Mesenchymal stem cell (in vitro differentiated cells and primary cell): ENCODE measurements around the gene WDFY1.
"Not testable (repeated sequence)": the region's sequence is repeated elsewhere in the genome, so short reads cannot be mapped to it uniquely, and the experiment has no call there.

ENCODE experiments used
- DNase-seq: peaks from one replicate; pipeline ENCODE4 v3.0.0-alpha.2; 2013
- H2AFZ ChIP-seq: one replicate; pipeline ENCODE4 v1.6.1; 2013; ENCODE audit warnings: low read depth, mild to moderate bottlenecking, control low read depth, inconsistent platforms, low read length, moderate library complexity
- H2AK5ac ChIP-seq: 2 replicates; pipeline ENCODE4 v1.6.1; 2013; ENCODE audit warnings: low read length, moderate library complexity, mild to moderate bottlenecking, inconsistent platforms; ENCODE audit not compliant: severe bottlenecking
- H2BK120ac ChIP-seq: one replicate; pipeline ENCODE4 v1.6.1; 2013; ENCODE audit warnings: low read depth, mild to moderate bottlenecking, inconsistent platforms, low read length, moderate library complexity
- H2BK12ac ChIP-seq, 2 experiments: one replicate each; pipeline ENCODE4 v1.6.1; 2013; ENCODE audit warnings: inconsistent platforms in 2 of 2, low read length in 2 of 2, mild to moderate bottlenecking in 2 of 2, moderate library complexity in 2 of 2, control low read depth in 1 of 2
- H2BK15ac ChIP-seq: one replicate; pipeline ENCODE4 v1.6.1; 2013; ENCODE audit warnings: mild to moderate bottlenecking, low read depth, inconsistent platforms; ENCODE audit not compliant: poor library complexity, severe bottlenecking
- H2BK5ac ChIP-seq: 2 replicates; pipeline ENCODE4 v1.6.1; 2013; ENCODE audit warnings: low read depth, mild to moderate bottlenecking, low read length, control low read depth, inconsistent platforms; ENCODE audit not compliant: poor library complexity, severe bottlenecking
- H3K14ac ChIP-seq, 2 experiments: one replicate each; pipeline ENCODE4 v1.6.1; 2013; ENCODE audit warnings: inconsistent platforms in 2 of 2, low read length in 2 of 2, control low read depth in 1 of 2, mild to moderate bottlenecking in 1 of 2, moderate library complexity in 1 of 2
- H3K18ac ChIP-seq, 2 experiments: one replicate each; pipeline ENCODE4 v1.6.1; 2013; ENCODE audit warnings: inconsistent platforms in 2 of 2, low read length in 2 of 2, control low read depth in 1 of 2, low read depth in 1 of 2, mild to moderate bottlenecking in 1 of 2
- H3K23ac ChIP-seq, 2 experiments: one replicate each; pipeline ENCODE4 v1.6.1; 2013; ENCODE audit warnings: inconsistent platforms in 2 of 2, low read length in 2 of 2, mild to moderate bottlenecking in 2 of 2, moderate library complexity in 2 of 2, control low read depth in 1 of 2
- H3K27ac ChIP-seq: 2 replicates; pipeline ENCODE4 v1.5.1; 2013; ENCODE audit warnings: mild to moderate bottlenecking, moderate library complexity, low read length, control low read depth, inconsistent platforms; ENCODE audit not compliant: poor library complexity, severe bottlenecking
- H3K27me3 ChIP-seq, 2 experiments: 2 replicates each; pipeline versions ENCODE4 v1.6.1 to v1.7.0; 2013; ENCODE audit warnings: low read length in 2 of 2, mild to moderate bottlenecking in 2 of 2, moderate library complexity in 2 of 2, control low read depth in 1 of 2, inconsistent platforms in 1 of 2; ENCODE audit not compliant: control insufficient read depth in 1 of 2, insufficient read depth in 1 of 2
- H3K36me3 ChIP-seq, 2 experiments: 2 replicates each; pipeline versions ENCODE4 v1.6.1 to v1.7.0; 2013; ENCODE audit warnings: low read length in 2 of 2, control low read depth in 1 of 2, inconsistent platforms in 1 of 2, low read depth in 1 of 2, mild to moderate bottlenecking in 1 of 2; ENCODE audit not compliant: insufficient read depth in 2 of 2, control insufficient read depth in 1 of 2
- H3K4ac ChIP-seq, 2 experiments: one replicate each; pipeline ENCODE4 v1.6.1; 2013; ENCODE audit warnings: inconsistent platforms in 2 of 2, low read length in 2 of 2, mild to moderate bottlenecking in 2 of 2, moderate library complexity in 2 of 2, control low read depth in 1 of 2, low read depth in 1 of 2
- H3K4me1 ChIP-seq: 2 replicates; pipeline ENCODE4 v1.6.1; 2013; ENCODE audit warnings: low read depth, low read length, control low read depth; ENCODE audit not compliant: control insufficient read depth, insufficient read depth
- H3K4me2 ChIP-seq: 2 replicates; pipeline ENCODE4 v1.6.1; 2013; ENCODE audit warnings: low read length, mild to moderate bottlenecking, inconsistent platforms; ENCODE audit not compliant: poor library complexity, severe bottlenecking
- H3K4me3 ChIP-seq, 2 experiments: 2 replicates each; pipeline versions ENCODE4 v1.5.1 to v1.7.0; 2013; ENCODE audit warnings: low read length in 2 of 2, mild to moderate bottlenecking in 2 of 2, control low read depth in 1 of 2, low read depth in 1 of 2; ENCODE audit not compliant: insufficient read depth in 1 of 2
- H3K79me1 ChIP-seq: replicated peaks from 2 replicates; pipeline ENCODE4 v1.6.1; 2013; ENCODE audit warnings: mild to moderate bottlenecking, control low read depth, low read length, inconsistent platforms; ENCODE audit not compliant: poor library complexity, severe bottlenecking
- H3K9ac ChIP-seq: 2 replicates; pipeline ENCODE4 v1.7.0; 2013; ENCODE audit warnings: mild to moderate bottlenecking, low read length, moderate library complexity
- H3K9me3 ChIP-seq: 2 replicates; pipeline ENCODE4 v1.7.0; 2013; ENCODE audit warnings: mild to moderate bottlenecking, low read length; ENCODE audit not compliant: control insufficient read depth
- H4K8ac ChIP-seq: one replicate; pipeline ENCODE4 v1.6.1; 2013; ENCODE audit warnings: inconsistent platforms, mild to moderate bottlenecking, low read length, moderate library complexity
- H4K91ac ChIP-seq: one replicate; pipeline ENCODE4 v1.6.1; 2013; ENCODE audit warnings: mild to moderate bottlenecking, low read length, inconsistent platforms
- WGBS: methylation state at CpG from one replicate; pipeline ENCODE4 v1.1.7; 2013; ENCODE audit warnings: mixed read lengths; 5-methylcytosine and 5-hydroxymethylcytosine counted together

The WDFY1 gene

DNA sequence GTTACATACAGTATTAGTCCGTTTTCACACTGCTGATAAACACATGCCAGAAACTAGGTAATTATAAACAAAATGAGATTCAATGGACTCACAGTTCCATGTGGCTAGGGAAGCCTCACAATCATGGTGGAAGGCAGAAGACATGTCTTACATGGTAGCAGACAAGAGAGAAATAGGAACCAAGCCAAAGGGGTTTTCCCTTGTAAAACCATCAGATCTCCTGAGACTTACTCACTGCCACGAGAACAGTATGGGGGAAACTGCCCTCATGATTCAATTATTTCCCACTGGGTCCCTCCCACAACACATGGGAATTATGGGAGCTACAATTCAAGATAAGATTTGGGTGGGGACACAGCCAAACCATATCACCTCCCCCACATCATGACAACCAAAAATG is 5.7 kb downstream of the WDFY1 start:
- H2BK120ac ChIP-seq, H3K14ac ChIP-seq, H2BK5ac ChIP-seq, H3K4ac ChIP-seq, H3K36me3 ChIP-seq, H3K27ac ChIP-seq, H3K4me2 ChIP-seq, H3K23ac ChIP-seq, H2AK5ac ChIP-seq, H2BK12ac ChIP-seq, H2BK15ac ChIP-seq, H3K27me3 ChIP-seq, H4K8ac ChIP-seq, H3K18ac ChIP-seq, H4K91ac ChIP-seq, H2AFZ ChIP-seq, H3K9me3 ChIP-seq, H3K4me3 ChIP-seq, H3K79me1 ChIP-seq, H3K9ac ChIP-seq: not testable (repeated sequence)
- H3K4me1 ChIP-seq: peaks cover 12% of the 10 kb centered on the region
- 82% methylated on average over 2 of the region's 2 CpGs for WGBS
- peak; percentile 53 for DNase-seq

DNA sequence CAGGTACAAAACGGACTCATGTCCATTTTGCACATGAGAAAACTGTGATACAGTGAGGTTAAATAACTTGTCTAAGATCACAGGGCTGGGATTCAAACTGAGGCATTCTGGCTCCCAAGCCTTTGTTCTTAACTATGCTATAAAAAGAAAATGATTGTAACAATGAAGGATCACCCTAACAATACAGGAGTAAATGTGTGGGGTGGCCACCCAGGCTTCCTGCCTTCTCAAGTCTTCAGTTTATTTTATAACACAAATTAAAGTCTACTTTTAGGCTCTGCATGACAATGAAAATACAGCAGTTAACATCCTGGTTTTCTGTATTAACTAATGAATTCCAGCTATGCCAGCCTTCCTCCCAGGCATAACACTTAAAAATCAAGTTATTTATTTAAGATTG is 7.6 kb downstream of the WDFY1 start:
- no peak overlapping the region for H3K23ac ChIP-seq
- H3K36me3 ChIP-seq: peaks cover 0 to 2% of the 10 kb centered on the region in 2 experiments
- no peak overlapping the region for H2BK12ac ChIP-seq
- WGBS: no CpG with 5 or more reads among the region's 1 CpG
- no peak overlapping the region for H2BK120ac ChIP-seq
- no peak overlapping the region for H4K91ac ChIP-seq
- no peak overlapping the region for H2AK5ac ChIP-seq
- H3K4me1 ChIP-seq: peaks cover 14% of the 10 kb centered on the region
- H3K18ac ChIP-seq: no peak overlapping the region
- H2AFZ ChIP-seq: no peak overlapping the region
- H4K8ac ChIP-seq: no peak overlapping the region
- H3K27me3 ChIP-seq: no peaks in the 10 kb centered on the region
- no peak overlapping the region for H3K4ac ChIP-seq
- no peak overlapping the region for H2BK15ac ChIP-seq
- no peak overlapping the region for H3K4me2 ChIP-seq
- no peak for DNase-seq
- H3K27ac ChIP-seq: no peak overlapping the region
- no peak overlapping the region for H3K4me3 ChIP-seq
- H3K9ac ChIP-seq: peak overlapping the region; percentile 14
- H3K9me3 ChIP-seq: peaks cover 3% of the 10 kb centered on the region
- no peak overlapping the region for H2BK5ac ChIP-seq
- H3K79me1 ChIP-seq: peaks cover 8% of the 10 kb centered on the region
- H3K14ac ChIP-seq: no peak overlapping the region

DNA sequence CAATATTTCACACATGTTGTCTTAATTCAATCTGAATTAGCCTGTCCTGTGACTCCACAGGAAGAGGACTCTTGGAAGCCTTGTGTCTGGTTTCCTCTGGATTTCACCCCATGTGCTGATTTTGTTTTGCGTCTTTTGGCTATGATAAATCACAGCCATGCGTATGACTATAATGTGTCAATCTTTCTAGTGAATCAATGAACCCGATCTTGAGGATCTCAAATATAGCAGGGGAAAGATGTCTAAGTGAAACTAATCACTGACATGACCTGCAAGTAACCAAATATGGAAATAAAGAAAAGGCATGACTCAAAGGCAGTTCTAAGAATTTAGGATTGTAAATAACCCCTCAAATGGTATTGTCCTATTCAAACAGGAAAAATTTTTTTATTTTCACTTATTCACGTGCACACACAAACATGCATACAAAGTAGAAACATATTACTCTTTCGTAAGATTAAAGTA is 8.2 kb downstream of the WDFY1 start:
- H2AK5ac ChIP-seq: no peak overlapping the region
- H3K36me3 ChIP-seq: peaks cover 0 to 2% of the 10 kb centered on the region in 2 experiments
- no peak overlapping the region for H4K8ac ChIP-seq
- no peak overlapping the region for H3K4ac ChIP-seq
- no peak overlapping the region for H2BK120ac ChIP-seq
- peaks cover 8% of the 10 kb centered on the region for H3K79me1 ChIP-seq
- no peak for DNase-seq
- H3K4me2 ChIP-seq: no peak overlapping the region
- no peak overlapping the region for H2BK12ac ChIP-seq
- WGBS: 43% methylated on average over 3 of the region's 5 CpGs
- no peak overlapping the region for H2AFZ ChIP-seq
- H2BK5ac ChIP-seq: no peak overlapping the region
- H3K23ac ChIP-seq: no peak overlapping the region
- H2BK15ac ChIP-seq: no peak overlapping the region
- H3K9ac ChIP-seq: peak overlapping the region; percentile 13
- H3K9me3 ChIP-seq: peaks cover 3% of the 10 kb centered on the region
- no peak overlapping the region for H4K91ac ChIP-seq
- H3K4me3 ChIP-seq: no peak overlapping the region
- H3K18ac ChIP-seq: no peak overlapping the region
- no peak overlapping the region for H3K27ac ChIP-seq
- H3K14ac ChIP-seq: no peak overlapping the region
- H3K27me3 ChIP-seq: no peaks in the 10 kb centered on the region
- peaks cover 14% of the 10 kb centered on the region for H3K4me1 ChIP-seq

DNA sequence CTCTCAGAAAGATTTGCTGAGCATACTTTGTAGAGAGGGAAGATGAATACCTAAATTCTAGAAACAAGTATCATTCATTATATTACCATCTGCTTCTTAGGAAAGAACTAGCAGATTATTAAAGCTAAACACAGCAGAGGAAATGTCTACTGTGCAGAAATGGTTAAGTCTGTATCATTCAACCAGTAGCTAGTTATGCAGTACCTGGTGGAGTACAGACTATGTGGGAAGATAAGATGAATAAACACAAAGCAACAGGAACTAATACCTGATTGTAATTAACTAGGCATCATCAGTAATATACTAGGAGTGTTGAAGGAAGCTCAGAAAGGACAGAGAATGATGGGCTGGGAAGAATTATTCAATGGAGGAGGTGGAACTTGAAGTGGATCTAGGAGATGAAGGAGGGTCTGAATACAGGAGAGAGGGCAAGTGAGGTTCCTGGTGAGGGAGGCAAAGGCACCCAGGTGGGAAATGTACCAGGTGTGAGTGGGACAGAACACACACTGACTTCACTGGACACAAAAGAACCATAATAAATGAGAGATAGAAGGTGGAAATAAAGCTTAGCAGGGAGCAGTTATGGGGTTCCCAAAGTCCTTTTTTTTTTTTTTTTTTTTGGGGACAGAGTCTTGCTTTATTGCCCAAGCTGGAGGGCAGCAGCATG is 9.5 kb downstream of the WDFY1 start:
- no peak overlapping the region for H4K8ac ChIP-seq
- no peak overlapping the region for H3K27ac ChIP-seq
- no peak overlapping the region for H3K4me2 ChIP-seq
- no peak for DNase-seq
- H2BK5ac ChIP-seq: no peak overlapping the region
- no peak overlapping the region for H3K4ac ChIP-seq
- no peak overlapping the region for H2AK5ac ChIP-seq
- peaks cover 0 to 2% of the 10 kb centered on the region in 2 experiments for H3K36me3 ChIP-seq
- H3K9me3 ChIP-seq: peaks cover 3% of the 10 kb centered on the region
- no peak overlapping the region for H4K91ac ChIP-seq
- H3K4me1 ChIP-seq: peaks cover 10% of the 10 kb centered on the region
- no peak overlapping the region for H2BK120ac ChIP-seq
- no peak overlapping the region for H3K9ac ChIP-seq
- no peak overlapping the region for H3K23ac ChIP-seq
- no peak overlapping the region for H3K4me3 ChIP-seq
- H3K18ac ChIP-seq: no peak overlapping the region
- peaks cover 9% of the 10 kb centered on the region for H3K79me1 ChIP-seq
- H2BK15ac ChIP-seq: no peak overlapping the region
- H2AFZ ChIP-seq: no peak overlapping the region
- H3K27me3 ChIP-seq: no peaks in the 10 kb centered on the region
- H2BK12ac ChIP-seq: no peak overlapping the region
- no peak overlapping the region for H3K14ac ChIP-seq
